Loucy (cell line): ENCODE data around the gene IRF2.

Experiments
- H2AFZ ChIP-seq: fragments of 200-600 bp; sonication (generic); 2 replicates; pipeline ENCODE4 v1.6.0; 2016; ENCODE audit warnings: antibody characterized with exemption, mild to moderate bottlenecking, low read length, moderate library complexity
- H3F3A ChIP-seq: fragments of 200-600 bp; 2 replicates; pipeline ENCODE4 v1.6.0; 2016; ENCODE audit warnings: antibody characterized with exemption, low read depth, mild to moderate bottlenecking
- H3K27me3 ChIP-seq: fragments of 200-600 bp; sonication (generic); 2 replicates; pipeline ENCODE4 v1.6.1; 2014; ENCODE audit warnings: low read length, mild to moderate bottlenecking; ENCODE audit not compliant: insufficient read depth, poor library complexity, severe bottlenecking
- H3K36me3 ChIP-seq: fragments of 200-600 bp; sonication (generic); 2 replicates; pipeline ENCODE4 v1.6.1; 2016; ENCODE audit warnings: low read length; ENCODE audit not compliant: insufficient read depth
- H3K4me1 ChIP-seq: fragments of 200-600 bp; sonication (generic); 2 replicates; pipeline ENCODE4 v1.5.1; 2014; ENCODE audit warnings: low read length, mild to moderate bottlenecking; ENCODE audit not compliant: insufficient read depth, poor library complexity, severe bottlenecking
- H3K4me2 ChIP-seq: fragments of 200-600 bp; sonication (generic); 2 replicates; pipeline ENCODE4 v1.6.0; 2014; ENCODE audit warnings: antibody characterized with exemption, low read length, low read depth, mild to moderate bottlenecking; ENCODE audit not compliant: poor library complexity, severe bottlenecking
- H3K4me3 ChIP-seq: fragments of 200-600 bp; sonication (generic); 2 replicates; pipeline ENCODE4 v1.5.1; 2014; ENCODE audit warnings: low read length, mild to moderate bottlenecking, mixed read lengths; ENCODE audit not compliant: poor library complexity, severe bottlenecking
- H3K79me2 ChIP-seq: fragments of 200-600 bp; sonication (generic); 2 replicates; pipeline ENCODE4 v1.6.1; 2014; ENCODE audit warnings: low read length; ENCODE audit not compliant: insufficient read depth
- H3K9ac ChIP-seq: fragments of 200-600 bp; sonication (generic); 2 replicates; pipeline ENCODE4 v1.6.0; 2014; ENCODE audit warnings: mild to moderate bottlenecking, low read depth, low read length, moderate library complexity; ENCODE audit not compliant: poor library complexity, severe bottlenecking
- H3K9me2 ChIP-seq: fragments of 200-600 bp; sonication (generic); replicated peaks from 2 replicates; pipeline ENCODE4 v1.6.1; 2016; ENCODE audit warnings: low read depth, low read length, mixed read lengths
- H3K9me3 ChIP-seq: fragments of 200-600 bp; sonication (generic); 2 replicates; pipeline ENCODE4 v1.6.1; 2014; ENCODE audit warnings: mild to moderate bottlenecking, antibody characterized with exemption, low read length, low read depth; ENCODE audit not compliant: insufficient read depth
- H4K20me1 ChIP-seq: fragments of 200-600 bp; sonication (generic); 2 replicates; pipeline ENCODE4 v1.6.0; 2014; ENCODE audit warnings: antibody characterized with exemption, low read length, mild to moderate bottlenecking; ENCODE audit not compliant: insufficient read depth, poor library complexity, severe bottlenecking
- EZH2phosphoT487 ChIP-seq: fragments of 200-600 bp; IDR thresholded peaks from 2 replicates; pipeline ENCODE4 v1.6.1; 2018; ENCODE audit warnings: antibody characterized with exemption, mild to moderate bottlenecking, moderate library complexity, borderline replicate concordance
- TF ChIP-seq, protein P1 (sequence below): fragments of 200-600 bp; sonication (generic); conservative IDR thresholded peaks from 2 replicates; pipeline ENCODE4 v1.5.1; 2014; ENCODE audit warnings: mild to moderate bottlenecking, antibody characterized with exemption, low read length

IRF2 gene

DNA sequence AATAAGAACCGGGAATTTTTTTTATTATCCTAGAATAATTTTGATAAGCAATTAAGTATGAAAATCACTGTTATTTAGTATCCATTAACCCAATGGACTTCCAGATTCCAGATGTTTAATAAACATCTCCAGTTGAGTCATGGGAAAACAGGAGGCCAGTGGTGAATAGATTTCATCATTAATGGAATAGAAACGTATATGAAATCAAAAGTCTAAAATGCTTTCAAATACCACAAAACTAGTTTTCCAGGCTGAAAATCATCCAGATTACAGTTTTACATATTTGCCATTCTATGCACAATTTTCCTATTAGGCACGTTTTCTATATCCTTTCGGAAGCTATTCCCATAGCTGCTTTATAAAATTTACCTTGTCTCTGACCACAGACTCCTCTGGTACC, 35.0 kb downstream of the IRF2 start:
- Histone ChIP-seq H3K4me2 (no peak overlapping the region), H3K4me3 (no peak overlapping the region), H3F3A (no peaks in the 10 kb centered on the region)

DNA sequence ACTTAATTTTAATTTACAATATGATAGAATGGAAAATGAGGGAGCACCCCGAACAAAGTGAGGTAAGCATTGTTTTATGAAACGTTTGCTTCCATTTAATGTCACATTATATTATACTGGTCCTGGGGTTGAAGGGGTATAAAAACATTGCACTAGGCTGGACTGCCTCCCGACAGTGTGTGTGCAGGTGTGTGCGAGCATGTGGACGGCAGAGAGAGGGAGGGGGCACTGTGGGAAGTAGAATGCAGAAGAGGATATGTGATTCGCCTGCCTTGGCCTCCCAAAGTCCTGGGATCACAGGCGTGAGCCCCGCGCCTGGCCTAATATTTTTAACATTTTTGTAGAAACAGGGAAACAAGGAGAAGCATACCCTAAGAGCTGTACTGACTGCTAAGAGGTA, 36.0 kb downstream of the IRF2 start:
- no peaks in the 10 kb centered on the region for H3K27me3 ChIP-seq
- TF ChIP-seq EZH2phosphoT487: no peak
- TF ChIP-seq, protein P1, sequence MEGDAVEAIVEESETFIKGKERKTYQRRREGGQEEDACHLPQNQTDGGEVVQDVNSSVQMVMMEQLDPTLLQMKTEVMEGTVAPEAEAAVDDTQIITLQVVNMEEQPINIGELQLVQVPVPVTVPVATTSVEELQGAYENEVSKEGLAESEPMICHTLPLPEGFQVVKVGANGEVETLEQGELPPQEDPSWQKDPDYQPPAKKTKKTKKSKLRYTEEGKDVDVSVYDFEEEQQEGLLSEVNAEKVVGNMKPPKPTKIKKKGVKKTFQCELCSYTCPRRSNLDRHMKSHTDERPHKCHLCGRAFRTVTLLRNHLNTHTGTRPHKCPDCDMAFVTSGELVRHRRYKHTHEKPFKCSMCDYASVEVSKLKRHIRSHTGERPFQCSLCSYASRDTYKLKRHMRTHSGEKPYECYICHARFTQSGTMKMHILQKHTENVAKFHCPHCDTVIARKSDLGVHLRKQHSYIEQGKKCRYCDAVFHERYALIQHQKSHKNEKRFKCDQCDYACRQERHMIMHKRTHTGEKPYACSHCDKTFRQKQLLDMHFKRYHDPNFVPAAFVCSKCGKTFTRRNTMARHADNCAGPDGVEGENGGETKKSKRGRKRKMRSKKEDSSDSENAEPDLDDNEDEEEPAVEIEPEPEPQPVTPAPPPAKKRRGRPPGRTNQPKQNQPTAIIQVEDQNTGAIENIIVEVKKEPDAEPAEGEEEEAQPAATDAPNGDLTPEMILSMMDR: no peak
- peaks cover 10% of the 10 kb centered on the region for H3K4me1 ChIP-seq
- H3K9me2 ChIP-seq: no peaks in the 10 kb centered on the region
- H3F3A ChIP-seq: no peaks in the 10 kb centered on the region
- H3K79me2 ChIP-seq: peaks cover 73% of the 10 kb centered on the region
- H3K9me3 ChIP-seq: no peaks in the 10 kb centered on the region
- H3K9ac ChIP-seq: no peak overlapping the region
- peaks cover 4% of the 10 kb centered on the region for H4K20me1 ChIP-seq
- H3K4me3 ChIP-seq: no peak overlapping the region
- H3K4me2 ChIP-seq: no peak overlapping the region
- H2AFZ ChIP-seq: no peak overlapping the region
- H3K36me3 ChIP-seq: no peaks in the 10 kb centered on the region

More for the DNA sequence above, 35.0 kb downstream of the IRF2 start:
- Histone ChIP-seq H4K20me1 (peaks cover 4% of the 10 kb centered on the region), H2AFZ (no peak overlapping the region), H3K36me3 (no peaks in the 10 kb centered on the region), H3K9me3 (no peaks in the 10 kb centered on the region), H3K27me3 (no peaks in the 10 kb centered on the region), H3K79me2 (peaks cover 80% of the 10 kb centered on the region), H3K9me2 (no peaks in the 10 kb centered on the region), H3K4me1 (peaks cover 10% of the 10 kb centered on the region), H3K9ac (no peak overlapping the region)
- TF ChIP-seq, protein P1: no peak
- TF ChIP-seq EZH2phosphoT487: no peak

DNA sequence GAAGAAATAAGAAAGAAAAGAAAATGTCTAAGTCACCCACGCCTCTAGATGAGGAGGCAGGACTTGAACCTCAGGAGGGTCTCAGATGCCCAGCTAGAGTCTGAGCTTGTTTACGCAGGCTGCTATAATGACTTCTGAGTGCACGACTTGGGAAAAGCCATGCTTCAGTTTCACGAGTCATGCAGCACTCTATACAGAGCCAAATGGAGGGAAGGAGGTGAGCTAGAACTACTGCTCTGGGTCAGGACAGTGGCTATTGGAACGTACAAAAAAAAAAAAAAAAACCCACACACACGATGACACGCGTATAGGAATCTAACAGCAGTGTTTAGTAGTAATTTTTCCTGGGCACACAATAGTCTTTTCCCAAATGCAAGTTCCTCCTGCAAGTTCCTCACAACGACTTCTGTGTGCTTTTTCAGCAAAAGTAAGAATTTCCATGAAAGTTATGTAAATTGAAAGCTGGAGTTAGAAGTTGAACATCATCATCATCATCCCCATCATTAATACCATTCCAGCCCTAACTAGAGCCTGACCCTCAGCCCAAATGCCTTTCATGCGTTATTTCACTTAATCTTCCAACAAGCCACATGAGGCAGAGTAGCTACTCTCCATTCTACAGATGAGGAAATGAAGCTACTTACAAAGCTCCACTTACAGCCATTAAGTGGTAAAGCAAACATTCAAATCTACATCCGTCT, 36.6 kb downstream of the IRF2 start:
- no peak overlapping the region for H3K4me2 ChIP-seq
- no peaks in the 10 kb centered on the region for H3K27me3 ChIP-seq
- no peaks in the 10 kb centered on the region for H3K9me3 ChIP-seq
- no peaks in the 10 kb centered on the region for H3K36me3 ChIP-seq
- no peaks in the 10 kb centered on the region for H3F3A ChIP-seq
- TF ChIP-seq EZH2phosphoT487: no peak
- TF ChIP-seq, protein P1: peak; percentile 20; the same call in 1 of the 2 replicates
- H3K9ac ChIP-seq: no peak overlapping the region
- H3K4me1 ChIP-seq: peaks cover 10% of the 10 kb centered on the region
- peaks cover 72% of the 10 kb centered on the region for H3K79me2 ChIP-seq
- H4K20me1 ChIP-seq: peaks cover 4% of the 10 kb centered on the region
- H2AFZ ChIP-seq: no peak overlapping the region
- no peaks in the 10 kb centered on the region for H3K9me2 ChIP-seq
- no peak overlapping the region for H3K4me3 ChIP-seq
